Adrenal gland (tissue), 12 donors: ENCODE results near the gene SLC35G3. TPM values are rescaled to one million over a fixed set of nuclear protein-coding genes. Genes with fewer than 3 reads are reported as not detected.
"Not testable (repeated sequence)": the region's sequence is repeated elsewhere in the genome, so short reads cannot be mapped to it uniquely, and the experiment has no call there.

ENCODE experiments used
- DNase-seq, 7 donors: peaks; one replicate each; pipeline ENCODE4 v3.0.0-alpha.2; 2019 to 2020
- H3K27ac ChIP-seq, 5 donors: fragments of 200-600 bp; sonication (generic) in 4 of 5; 1 replicate in 3 of 5; 2 replicates in 2 of 5; pipeline versions ENCODE4 v1.5.1 to v1.8.0; 2016 to 2020; ENCODE audit warnings: mild to moderate bottlenecking in 1 of 5
- H3K27me3 ChIP-seq: fragments of 200-600 bp; 2 replicates; pipeline ENCODE4 v1.8.0; 2021
- H3K36me3 ChIP-seq, 2 donors: fragments of 200-600 bp; replicated peaks in 1 of 2; 1 replicate in 1 of 2; 2 replicates in 1 of 2; pipeline versions ENCODE4 v1.5.1 to v1.8.0; 2018 to 2022
- H3K4me1 ChIP-seq, 2 donors: fragments of 200-600 bp; replicated peaks in 1 of 2; 1 replicate in 1 of 2; 2 replicates in 1 of 2; pipeline versions ENCODE4 v1.5.1 to v1.8.0; 2018 to 2021
- H3K4me3 ChIP-seq, 4 donors: fragments of 200-600 bp; sonication (generic) in 3 of 4; one replicate each; pipeline ENCODE4 v1.5.1; 2016 to 2018
- H3K9me3 ChIP-seq, 3 donors: fragments of 200-600 bp; sonication (generic) in 1 of 3; replicated peaks in 1 of 3; 1 replicate in 2 of 3; 2 replicates in 1 of 3; pipeline versions ENCODE4 v1.5.1 to v1.8.0; 2016 to 2021
- POLR2A ChIP-seq, 2 donors: fragments of 450-650 bp; IDR thresholded peaks; one replicate each; pipeline ENCODE4 v1.6.1; 2017; ENCODE audit warnings: antibody characterized with exemption in 2 of 2, mild to moderate bottlenecking in 2 of 2, moderate library complexity in 1 of 2
- WGBS, 4 donors: extraction: QIAGEN DNeasy Blood & Tissue Kit in 2 of 4; methylation state at CpG; one replicate each; pipeline versions ENCODE4 v1.1.5 to v1.1.7; 2013 to 2017; 5-methylcytosine and 5-hydroxymethylcytosine counted together
- intact Hi-C, 2 donors: fragments of 100-400 bp; cut with DNase I; formaldehyde crosslinking; loops; one replicate each; pipeline versions ENCODE4 v1.14.1 to v1.15.0; 2022 to 2023
- polyA plus RNA-seq, 3 donors: library from polyadenylated mRNA; stranded (reverse); fragments of 200-250 nt in 2 of 3; fragments of 350-450 nt in 1 of 3; fragmentation: Illumina TruSeq in 1 of 3; extraction: RNeasy Lipid Tissue Mini Kit (QIAGEN cat#74804) in 1 of 3; gene quantifications; one replicate each; pipeline ENCODE4 v1.2.3, GENCODE V29; 2013 to 2014
- total RNA-seq, 9 donors: library from RNA; depleted of rRNA in 4 of 9; stranded (reverse); fragments of >200 nt in 4 of 9; fragments of 120-200 nt in 1 of 9; fragmentation: NEBNext Ultra II Directional in 1 of 9; extraction: Animal tissue kit (Norgen Biotek cat#: 25700) in 1 of 9; gene quantifications; one replicate each; pipeline versions ENCODE4 v1.1.0 to v1.2.4, GENCODE V29; 2013 to 2023
- TF ChIP-seq, protein P1 (sequence below), 6 experiments: fragments of 450-650 bp in 4 of 6; fragments of 200-600 bp in 2 of 6; sonication (generic) in 1 of 6; IDR thresholded peaks; 1 replicate in 5 of 6; 2 replicates in 1 of 6; pipeline versions ENCODE4 v1.5.1 to v1.8.0; 2016 to 2021; ENCODE audit warnings: antibody characterized with exemption in 6 of 6, mild to moderate bottlenecking in 2 of 6, moderate library complexity in 1 of 6
- donor health status: healthy with polysubstance abuse.
- donor health status: Bipolar disorder and iron deficiency.
- donor health status: DM: yes; HTN: yes; CAD: no.
- donor health status: DM: no; HTN: no; CAD: no.
- donor health status: DM: no; HTN: no; CAD: no.
- donor health status: DM: yes; HTN: yes; CAD: no.

The SLC35G3 gene
- total and polyA plus RNA-seq, 12 donors = not detected

DNA sequence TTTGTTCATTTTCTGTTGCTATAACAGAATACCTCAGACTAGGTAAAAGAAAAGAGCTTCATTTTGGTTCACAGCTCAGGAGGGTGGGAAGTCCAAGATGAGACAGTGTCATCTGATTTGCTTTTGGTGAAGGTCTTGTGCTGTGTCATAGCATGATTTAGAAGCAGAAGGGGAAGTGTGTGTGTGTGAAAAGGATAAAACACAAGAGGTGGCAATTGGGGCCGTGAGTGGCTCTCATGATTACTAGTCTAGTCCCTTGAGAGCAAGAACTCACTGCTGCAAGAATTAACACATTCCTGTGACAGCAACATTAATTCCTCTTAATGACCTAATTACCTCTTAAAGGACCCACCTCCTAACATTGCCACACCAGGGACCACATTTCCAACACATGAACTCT lies 8.3 kb downstream of the SLC35G3 start:
- TF ChIP-seq, protein P1, sequence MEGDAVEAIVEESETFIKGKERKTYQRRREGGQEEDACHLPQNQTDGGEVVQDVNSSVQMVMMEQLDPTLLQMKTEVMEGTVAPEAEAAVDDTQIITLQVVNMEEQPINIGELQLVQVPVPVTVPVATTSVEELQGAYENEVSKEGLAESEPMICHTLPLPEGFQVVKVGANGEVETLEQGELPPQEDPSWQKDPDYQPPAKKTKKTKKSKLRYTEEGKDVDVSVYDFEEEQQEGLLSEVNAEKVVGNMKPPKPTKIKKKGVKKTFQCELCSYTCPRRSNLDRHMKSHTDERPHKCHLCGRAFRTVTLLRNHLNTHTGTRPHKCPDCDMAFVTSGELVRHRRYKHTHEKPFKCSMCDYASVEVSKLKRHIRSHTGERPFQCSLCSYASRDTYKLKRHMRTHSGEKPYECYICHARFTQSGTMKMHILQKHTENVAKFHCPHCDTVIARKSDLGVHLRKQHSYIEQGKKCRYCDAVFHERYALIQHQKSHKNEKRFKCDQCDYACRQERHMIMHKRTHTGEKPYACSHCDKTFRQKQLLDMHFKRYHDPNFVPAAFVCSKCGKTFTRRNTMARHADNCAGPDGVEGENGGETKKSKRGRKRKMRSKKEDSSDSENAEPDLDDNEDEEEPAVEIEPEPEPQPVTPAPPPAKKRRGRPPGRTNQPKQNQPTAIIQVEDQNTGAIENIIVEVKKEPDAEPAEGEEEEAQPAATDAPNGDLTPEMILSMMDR (IDR thresholded peaks at IDR 0.05) = no peak
- no peak for TF ChIP-seq POLR2A (IDR thresholded peaks at IDR 0.05)
- Histone ChIP-seq H3K27ac (no peak overlapping the region), H3K4me3 (no peak overlapping the region), H3K4me1 (no peaks in the 10 kb centered on the region), H3K9me3 (no peaks in the 10 kb centered on the region), H3K27me3 (no peaks in the 10 kb centered on the region), H3K36me3 (no peaks in the 10 kb centered on the region)
- intact Hi-C loops = loop anchor here in 1 of 2 donors (10.0 kb wide), 1 partner anchor 329 kb away; no protein-coding TSS in a partner anchor
- WGBS, 4 donors = 46 to 70% (median 59%) methylated on average over 1 of the region's 1 CpG
- no peak for DNase-seq

DNA sequence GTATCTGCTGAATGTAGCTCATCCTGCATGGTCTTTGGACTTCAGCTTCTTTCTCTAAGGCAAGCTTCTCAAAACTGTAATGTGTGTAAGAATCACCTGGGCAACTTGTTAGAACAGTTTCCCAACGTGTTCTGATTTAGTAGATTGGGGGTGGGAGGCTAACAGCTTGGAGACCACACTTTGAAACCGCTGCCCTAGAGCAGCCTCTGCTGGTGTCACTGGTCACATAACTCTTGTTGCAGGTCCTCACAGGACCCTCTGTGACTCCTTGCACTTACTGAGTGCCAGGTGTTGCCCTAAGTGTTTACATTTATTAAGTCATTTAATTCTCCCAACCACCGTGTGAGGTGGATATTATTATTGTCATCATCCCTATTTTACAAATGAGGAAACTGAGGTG lies 9.9 kb downstream of the SLC35G3 start:
- H3K4me3 ChIP-seq = no peak overlapping the region
- 39 to 64% (median 57%) methylated on average over 3 of the region's 3 CpGs for WGBS, 4 donors
- TF ChIP-seq POLR2A (IDR thresholded peaks at IDR 0.05) = no peak
- TF ChIP-seq, protein P1 (IDR thresholded peaks at IDR 0.05) = no peak
- intact Hi-C loops = loop anchor here in 1 of 2 donors (10.0 kb wide), 1 partner anchor 331 kb away; no protein-coding TSS in a partner anchor
- H3K4me1 ChIP-seq = no peaks in the 10 kb centered on the region
- DNase-seq = no peak
- H3K9me3 ChIP-seq = no peaks in the 10 kb centered on the region
- no peaks in the 10 kb centered on the region for H3K36me3 ChIP-seq
- H3K27me3 ChIP-seq = no peaks in the 10 kb centered on the region
- H3K27ac ChIP-seq = no peak overlapping the region

DNA sequence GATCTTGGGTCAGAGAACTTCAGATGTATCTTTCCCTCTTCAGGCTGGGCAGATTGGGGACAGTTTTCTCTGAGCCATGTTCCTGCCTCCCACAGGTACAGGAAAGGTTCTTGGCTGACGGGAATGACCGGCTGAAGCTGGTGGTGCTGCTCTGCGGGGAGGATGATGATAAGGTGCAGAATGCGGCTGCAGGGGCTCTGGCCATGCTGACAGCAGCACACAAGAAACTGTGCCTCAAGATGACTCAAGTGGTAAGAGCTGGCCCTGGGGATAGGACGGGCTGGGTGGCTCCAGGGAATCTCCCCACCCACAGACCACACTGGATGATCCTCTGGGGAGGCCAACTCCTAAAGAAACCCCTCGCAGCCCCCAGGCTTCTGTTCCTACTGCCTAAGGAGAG lies 10.9 kb downstream of the SLC35G3 start:
- intact Hi-C loops = loop anchor here in 1 of 2 donors (10.0 kb wide), 1 partner anchor 331 kb away; no protein-coding TSS in a partner anchor
- TF ChIP-seq, protein P1 (IDR thresholded peaks at IDR 0.05) = no peak
- no peak for TF ChIP-seq POLR2A (IDR thresholded peaks at IDR 0.05)
- Histone ChIP-seq H3K9me3 (no peaks in the 10 kb centered on the region), H3K27ac (no peak overlapping the region), H3K4me1 (no peaks in the 10 kb centered on the region), H3K4me3 (no peak overlapping the region), H3K27me3 (no peaks in the 10 kb centered on the region), H3K36me3 (no peaks in the 10 kb centered on the region)
- 58 to 94% (median 70%) methylated on average over 4 to 6 of the region's 6 CpGs for WGBS, 4 donors
- no peak for DNase-seq

DNA sequence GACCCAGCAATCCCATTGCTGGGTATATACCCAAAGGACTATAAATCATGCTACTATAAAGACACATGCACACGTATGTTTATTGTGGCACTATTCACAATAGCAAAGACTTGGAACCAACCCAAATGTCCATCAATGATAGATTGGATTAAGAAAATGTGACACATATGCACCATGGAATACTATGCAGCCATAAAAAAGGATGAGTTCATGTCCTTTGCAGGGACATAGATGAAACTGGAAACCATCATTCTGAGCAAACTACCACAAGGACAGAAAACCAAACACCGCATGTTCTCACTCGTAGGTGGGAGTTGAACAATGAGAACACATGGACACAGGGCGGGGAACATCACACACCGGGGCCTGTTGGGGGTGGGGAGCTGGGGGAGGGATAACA lies 14.8 kb downstream of the SLC35G3 start:
- DNase-seq, H3K36me3 ChIP-seq, H3K9me3 ChIP-seq, H3K4me1 ChIP-seq, H3K27ac ChIP-seq, H3K4me3 ChIP-seq, H3K27me3 ChIP-seq: not testable (repeated sequence)
- 92 to 97% (median 95%) methylated on average over 5 of the region's 5 CpGs for WGBS, 4 donors
- intact Hi-C loops = loop anchor here in 1 of 2 donors (10.0 kb wide), 1 partner anchor 355 kb away; the partner anchor contains the start of gene SLFN12L

DNA sequence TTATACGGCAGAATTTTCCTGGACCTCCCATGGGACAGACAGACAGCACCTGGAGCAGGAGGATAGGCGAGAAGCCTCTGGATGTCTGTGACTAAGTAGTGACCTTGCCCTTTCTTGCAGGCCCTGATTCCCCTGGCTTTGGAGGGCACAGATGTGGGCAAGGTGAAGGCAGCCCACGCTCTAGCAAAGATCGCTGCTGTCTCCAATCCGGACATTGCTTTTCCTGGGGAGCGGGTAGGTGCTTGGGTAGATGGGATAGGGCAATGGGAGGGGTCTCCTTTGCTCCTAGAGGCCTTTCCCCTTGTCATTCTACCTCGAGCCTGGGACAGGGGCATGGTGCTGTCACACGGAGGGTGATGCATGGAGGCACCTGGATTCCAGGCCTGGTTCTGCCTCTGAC lies 17.3 kb downstream of the SLC35G3 start:
- Histone ChIP-seq H3K36me3 (no peaks in the 10 kb centered on the region), H3K4me1 (no peaks in the 10 kb centered on the region), H3K27me3 (no peaks in the 10 kb centered on the region), H3K4me3 (no peak overlapping the region), H3K27ac (no peak overlapping the region), H3K9me3 (no peaks in the 10 kb centered on the region)
- no peak for DNase-seq
- TF ChIP-seq, protein P1 (IDR thresholded peaks at IDR 0.05) = no peak
- TF ChIP-seq POLR2A (IDR thresholded peaks at IDR 0.05) = no peak
- WGBS, 4 donors = 58 to 71% (median 69%) methylated on average over 4 to 8 of the region's 8 CpGs
- intact Hi-C loops = loop anchor here in 1 of 2 donors (10.0 kb wide), 1 partner anchor 358 kb away; the partner anchor contains the start of gene SLFN12L
